H9 (cell line): ENCODE measurements around the gene CACNA2D3. TPM values are rescaled to one million over a fixed set of nuclear protein-coding genes. Genes with fewer than 3 reads are reported as not detected.

Source experiments
- DNase-seq: peaks from one replicate; pipeline ENCODE4 v3.0.0-alpha.2; 2017
- H2AFZ ChIP-seq: one replicate; pipeline ENCODE4 v1.6.1; 2013; ENCODE audit warnings: mild to moderate bottlenecking, low read length, control low read depth, moderate library complexity
- H2AK5ac ChIP-seq: 2 replicates; pipeline ENCODE4 v1.6.1; 2013; ENCODE audit warnings: low read length, control low read depth, mixed read lengths; ENCODE audit not compliant: insufficient read length
- H2BK120ac ChIP-seq: one replicate; pipeline ENCODE4 v1.6.1; 2013; ENCODE audit warnings: low read depth, mild to moderate bottlenecking, low read length, control low read depth, inconsistent platforms; ENCODE audit not compliant: poor library complexity, severe bottlenecking
- H2BK12ac ChIP-seq: 2 replicates; pipeline ENCODE4 v1.6.1; 2013; ENCODE audit warnings: low read length, control low read depth, mixed read lengths, low read depth; ENCODE audit not compliant: insufficient read length
- H2BK15ac ChIP-seq: 2 replicates; pipeline ENCODE4 v1.6.1; 2013; ENCODE audit warnings: low read depth, low read length, control low read depth
- H2BK20ac ChIP-seq: one replicate; pipeline ENCODE4 v1.6.1; 2013; ENCODE audit warnings: low read depth, mild to moderate bottlenecking, low read length, control low read depth, inconsistent platforms; ENCODE audit not compliant: poor library complexity, severe bottlenecking
- H2BK5ac ChIP-seq: 2 replicates; pipeline ENCODE4 v1.6.1; 2013; ENCODE audit warnings: low read length, control low read depth, mixed read lengths; ENCODE audit not compliant: insufficient read length
- H3K14ac ChIP-seq: 2 replicates; pipeline ENCODE4 v1.6.1; 2013; ENCODE audit warnings: low read length, control low read depth; ENCODE audit not compliant: insufficient read depth
- H3K18ac ChIP-seq: 2 replicates; pipeline ENCODE4 v1.6.1; 2013; ENCODE audit warnings: low read depth, mild to moderate bottlenecking, mixed read lengths, low read length, control low read depth; ENCODE audit not compliant: insufficient read length
- H3K23ac ChIP-seq: 2 replicates; pipeline ENCODE4 v1.6.1; 2013; ENCODE audit warnings: low read length, control low read depth, mixed read lengths, low read depth; ENCODE audit not compliant: insufficient read length
- H3K23me2 ChIP-seq: 2 replicates; pipeline ENCODE4 v1.6.1; 2013; ENCODE audit warnings: low read depth, mild to moderate bottlenecking, mixed read lengths, low read length, control low read depth; ENCODE audit not compliant: insufficient read length, poor library complexity, severe bottlenecking
- H3K27ac ChIP-seq: 2 replicates; pipeline ENCODE4 v1.5.1; 2013; ENCODE audit warnings: low read length, control low read depth, mixed read lengths, low read depth; ENCODE audit not compliant: insufficient read length
- H3K27me3 ChIP-seq: 2 replicates; pipeline ENCODE4 v1.6.1; 2013; ENCODE audit warnings: low read length, control low read depth, inconsistent platforms; ENCODE audit not compliant: insufficient read depth
- H3K4ac ChIP-seq: 2 replicates; pipeline ENCODE4 v1.6.1; 2013; ENCODE audit warnings: low read depth, mild to moderate bottlenecking, control low read depth, inconsistent platforms, low read length, moderate library complexity
- H3K4me1 ChIP-seq: 2 replicates; pipeline ENCODE4 v1.6.1; 2013; ENCODE audit warnings: low read length, control low read depth, inconsistent platforms; ENCODE audit not compliant: insufficient read depth
- H3K4me2 ChIP-seq: 2 replicates; pipeline ENCODE4 v1.6.1; 2013; ENCODE audit warnings: low read length, control low read depth, mixed read lengths; ENCODE audit not compliant: insufficient read length, insufficient read depth
- H3K56ac ChIP-seq: 2 replicates; pipeline ENCODE4 v1.6.1; 2013; ENCODE audit warnings: low read depth, mild to moderate bottlenecking, mixed read lengths, low read length, control low read depth; ENCODE audit not compliant: insufficient read length
- H3K79me1 ChIP-seq: 2 replicates; pipeline ENCODE4 v1.6.1; 2013; ENCODE audit warnings: low read depth, mild to moderate bottlenecking, moderate library complexity, low read length, control low read depth, inconsistent platforms; ENCODE audit not compliant: insufficient read depth, poor library complexity, severe bottlenecking
- H3K79me2 ChIP-seq: 2 replicates; pipeline ENCODE4 v1.6.1; 2013; ENCODE audit warnings: low read length, control low read depth, inconsistent platforms; ENCODE audit not compliant: insufficient read depth
- H3K9ac ChIP-seq: 2 replicates; pipeline ENCODE4 v1.6.1; 2013; ENCODE audit warnings: low read length, control low read depth, mixed read lengths; ENCODE audit not compliant: insufficient read length; ENCODE audit errors: extremely low read depth
- H3K9me3 ChIP-seq: one replicate; pipeline ENCODE4 v1.6.1; 2013; ENCODE audit warnings: low read depth, low read length, inconsistent platforms; ENCODE audit not compliant: control insufficient read depth
- H3T11ph ChIP-seq: one replicate; pipeline ENCODE4 v1.6.1; 2013; ENCODE audit warnings: mild to moderate bottlenecking, low read length, control low read depth, inconsistent platforms
- H4K20me1 ChIP-seq: one replicate; pipeline ENCODE4 v1.6.1; 2013; ENCODE audit not compliant: control insufficient read depth, insufficient read length, insufficient read depth
- H4K5ac ChIP-seq: 2 replicates; pipeline ENCODE4 v1.6.1; 2013; ENCODE audit warnings: low read depth, mild to moderate bottlenecking, mixed read lengths, low read length, control low read depth; ENCODE audit not compliant: insufficient read length
- H4K8ac ChIP-seq: replicated peaks from 2 replicates; pipeline ENCODE4 v1.6.1; 2013; ENCODE audit warnings: low read length, control low read depth, mixed read lengths, low read depth; ENCODE audit not compliant: insufficient read length
- H4K91ac ChIP-seq: 2 replicates; pipeline ENCODE4 v1.6.1; 2013; ENCODE audit warnings: low read depth, mild to moderate bottlenecking, moderate library complexity, mixed read lengths, low read length, control low read depth; ENCODE audit not compliant: insufficient read length
- H3K27ac Mint-ChIP-seq, 3 experiments: 2 replicates in 2 of 3; 3 replicates in 1 of 3; pipeline ENCODE4 v1.8.0; 2020 to 2021; ENCODE audit warnings: mixed read lengths in 3 of 3, mild to moderate bottlenecking in 1 of 3, moderate library complexity in 1 of 3
- H3K27me3 Mint-ChIP-seq: 2 replicates; pipeline ENCODE4 v1.8.0; 2021; ENCODE audit warnings: low read depth, mild to moderate bottlenecking, moderate library complexity, mixed read lengths
- H3K36me3 Mint-ChIP-seq, 3 experiments: 2 replicates in 2 of 3; 3 replicates in 1 of 3; pipeline ENCODE4 v1.8.0; 2020 to 2021; ENCODE audit warnings: low read depth in 3 of 3, mixed read lengths in 3 of 3; ENCODE audit not compliant: insufficient read depth in 1 of 3
- H3K4me1 Mint-ChIP-seq, 2 experiments: 2 replicates each; pipeline ENCODE4 v1.8.0; 2020; ENCODE audit warnings: mixed read lengths in 2 of 2
- H3K4me3 Mint-ChIP-seq, 2 experiments: 2 replicates in 1 of 2; 3 replicates in 1 of 2; pipeline ENCODE4 v1.8.0; 2020 to 2021; ENCODE audit warnings: mild to moderate bottlenecking in 2 of 2, mixed read lengths in 2 of 2, moderate library complexity in 1 of 2
- H3K9me3 Mint-ChIP-seq, 2 experiments: 2 replicates in 1 of 2; 3 replicates in 1 of 2; pipeline ENCODE4 v1.8.0; 2020; ENCODE audit warnings: mild to moderate bottlenecking in 2 of 2, mixed read lengths in 2 of 2, moderate library complexity in 1 of 2
- CTCF ChIP-seq: fragments of 200-600 bp; sonication (generic); conservative IDR thresholded peaks from 3 replicates; pipeline ENCODE4 v1.8.0; 2021; ENCODE audit warnings: antibody characterized with exemption, mild to moderate bottlenecking
- WGBS: extraction: QIAGEN DNeasy Blood & Tissue Kit; methylation state at CpG from one replicate; pipeline ENCODE4 v1.1.7; 2013; ENCODE audit warnings: missing lambda C conversion rate, low lambda C conversion rate, mixed read lengths; ENCODE audit not compliant: insufficient read length; ENCODE audit errors: extremely low coverage; 5-methylcytosine and 5-hydroxymethylcytosine counted together
- total RNA-seq: library from RNA; stranded (reverse); gene quantifications from 2 replicates; pipeline ENCODE4 v1.2.1, GENCODE V29; 2021

CACNA2D3 gene
- total RNA-seq, 1 experiment from 2014 or later, result 3.2 TPM

- no peak overlapping the region for H2BK12ac ChIP-seq
- no peaks in the 10 kb centered on the region for H3K36me3 Mint-ChIP-seq
- H2BK5ac ChIP-seq, result no peak overlapping the region
- H3K9ac ChIP-seq, result no peak overlapping the region
- H3K4me1 Mint-ChIP-seq, result peaks cover 9 to 14% of the 10 kb centered on the region in 2 experiments
- H3K9me3 Mint-ChIP-seq, result no peaks in the 10 kb centered on the region
- H3K56ac ChIP-seq, result no peak overlapping the region
- H3K4me2 ChIP-seq, result no peak overlapping the region
- H3K27me3 ChIP-seq, result no peaks in the 10 kb centered on the region
- no peak overlapping the region for H2BK15ac ChIP-seq
- H2BK120ac ChIP-seq, result no peak overlapping the region
- H3K4ac ChIP-seq, result no peak overlapping the region
- H3K27ac ChIP-seq, result no peak overlapping the region
- H3K79me1 ChIP-seq, result no peaks in the 10 kb centered on the region
- DNase-seq, result no peak
- no peaks in the 10 kb centered on the region for H3K4me1 ChIP-seq
- H3K27ac Mint-ChIP-seq, result no peak overlapping the region
- H2AK5ac ChIP-seq, result no peak overlapping the region
- TF ChIP-seq CTCF, result no peak
- no peak overlapping the region for H3T11ph ChIP-seq
- no peak overlapping the region for H3K23ac ChIP-seq
- no peaks in the 10 kb centered on the region for H3K79me2 ChIP-seq
- no peak overlapping the region for H3K18ac ChIP-seq
- no CpG with 5 or more reads among the region's 2 CpGs for WGBS
- H4K91ac ChIP-seq, result no peak overlapping the region
- no peaks in the 10 kb centered on the region for H3K23me2 ChIP-seq
- H2AFZ ChIP-seq, result no peak overlapping the region
- H3K9me3 ChIP-seq, result no peaks in the 10 kb centered on the region
- H4K8ac ChIP-seq, result no peak overlapping the region
- no peaks in the 10 kb centered on the region for H4K20me1 ChIP-seq
- no peaks in the 10 kb centered on the region for H3K27me3 Mint-ChIP-seq
- no peak overlapping the region for H3K14ac ChIP-seq
- H4K5ac ChIP-seq, result no peak overlapping the region
- H2BK20ac ChIP-seq, result no peak overlapping the region
- no peak overlapping the region for H3K4me3 Mint-ChIP-seq
Measured at GRCh38 chr3:54324103-54324502, 201.8 kb downstream of the CACNA2D3 start.
